ENCODE results near the gene ATG16L1. TPM values are rescaled to one million over a fixed set of nuclear protein-coding genes. Genes with fewer than 3 reads are reported as not detected.

Gene ATG16L1
- total RNA-seq, 2 donors from 2014 or later, result 23.6 to 26.0 TPM

- Mint-ChIP-seq H3K4me1 (ENCODE audit: low read depth) (peaks cover 74% of the 10 kb centered on the region), H3K4me3 (peak overlapping the region; percentile 88 to 94), H3K27ac (peak overlapping the region; percentile 92), H3K9me3 (no peaks in the 10 kb centered on the region), H3K36me3 (ENCODE audit: insufficient read depth in 2 of 2) (peaks cover 0 to 5% of the 10 kb centered on the region in 2 donors), H3K27me3 (ENCODE audit: low read depth) (no peaks in the 10 kb centered on the region)
- ATAC-seq (replicated peaks in 1 of 2) (no peak), DNase-seq (no peak)
Measured at GRCh38 chr2:233252227-233252626, 754 bp downstream of the ATG16L1 start.

- no peaks in the 10 kb centered on the region for H3K27me3 Mint-ChIP-seq (ENCODE audit: low read depth)
- H3K4me1 Mint-ChIP-seq (ENCODE audit: low read depth), result peaks cover 60% of the 10 kb centered on the region
- peak overlapping the region; percentile 13 to 42 for H3K4me3 Mint-ChIP-seq
- peaks cover 6 to 13% of the 10 kb centered on the region in 2 donors for H3K36me3 Mint-ChIP-seq (ENCODE audit: insufficient read depth in 2 of 2)
- DNase-seq (no peak), ATAC-seq (replicated peaks in 1 of 2) (no peak)
- peak overlapping the region; percentile 81 for H3K27ac Mint-ChIP-seq
- no peaks in the 10 kb centered on the region for H3K9me3 Mint-ChIP-seq
Measured at GRCh38 chr2:233255151-233255550, 3.7 kb downstream of the ATG16L1 start.

GRCh38 chr2:233256048-233256447, 4.6 kb downstream of the ATG16L1 start:
- no peak for ATAC-seq (replicated peaks in 1 of 2)
- DNase-seq, result no peak
- Mint-ChIP-seq H3K4me1 (ENCODE audit: low read depth) (peaks cover 57% of the 10 kb centered on the region), H3K27me3 (ENCODE audit: low read depth) (no peaks in the 10 kb centered on the region), H3K36me3 (ENCODE audit: insufficient read depth in 2 of 2) (peaks cover 6 to 12% of the 10 kb centered on the region in 2 donors), H3K9me3 (no peaks in the 10 kb centered on the region), H3K27ac (peak overlapping the region; percentile 81), H3K4me3 (no peak overlapping the region)

GRCh38 chr2:233258211-233258610, 6.7 kb downstream of the ATG16L1 start:
- peaks cover 61% of the 10 kb centered on the region for H3K4me1 Mint-ChIP-seq (ENCODE audit: low read depth)
- H3K36me3 Mint-ChIP-seq (ENCODE audit: insufficient read depth in 2 of 2), result peaks cover 12 to 21% of the 10 kb centered on the region in 2 donors
- no peaks in the 10 kb centered on the region for H3K9me3 Mint-ChIP-seq
- H3K27ac Mint-ChIP-seq, result peak overlapping the region; percentile 68
- no peak overlapping the region for H3K4me3 Mint-ChIP-seq
- ATAC-seq (replicated peaks in 1 of 2), result no peak
- no peaks in the 10 kb centered on the region for H3K27me3 Mint-ChIP-seq (ENCODE audit: low read depth)
- no peak for DNase-seq

GRCh38 chr2:233259730-233260129, 8.3 kb downstream of the ATG16L1 start:
- ATAC-seq (replicated peaks in 1 of 2) (peak in 1 of 2 donors; percentile 40), DNase-seq (no peak)
- H3K4me1 Mint-ChIP-seq (ENCODE audit: low read depth), result peaks cover 49% of the 10 kb centered on the region
- peak overlapping the region; percentile 74 for H3K27ac Mint-ChIP-seq
- no peaks in the 10 kb centered on the region for H3K27me3 Mint-ChIP-seq (ENCODE audit: low read depth)
- no peaks in the 10 kb centered on the region for H3K9me3 Mint-ChIP-seq
- H3K36me3 Mint-ChIP-seq (ENCODE audit: insufficient read depth in 2 of 2), result peaks cover 14 to 22% of the 10 kb centered on the region in 2 donors
- H3K4me3 Mint-ChIP-seq, result peak overlapping the region in 1 of 2 donors; percentile 38

GRCh38 chr2:233260661-233261060, 9.2 kb downstream of the ATG16L1 start:
- peaks cover 41% of the 10 kb centered on the region for H3K4me1 Mint-ChIP-seq (ENCODE audit: low read depth)

GRCh38 chr2:233261819-233262555, 10.5 kb downstream of the ATG16L1 start:
- peaks cover 14 to 27% of the 10 kb centered on the region in 2 donors for H3K36me3 Mint-ChIP-seq (ENCODE audit: insufficient read depth in 2 of 2)
- no peaks in the 10 kb centered on the region for H3K9me3 Mint-ChIP-seq
- peak overlapping the region; percentile 88 for H3K27ac Mint-ChIP-seq
- H3K4me3 Mint-ChIP-seq, result peak overlapping the region in 1 of 2 donors; percentile 5
- peaks cover 47% of the 10 kb centered on the region for H3K4me1 Mint-ChIP-seq (ENCODE audit: low read depth)
- no peak for DNase-seq
- ATAC-seq (replicated peaks in 1 of 2), result peak; percentile 32 to 55
- no peaks in the 10 kb centered on the region for H3K27me3 Mint-ChIP-seq (ENCODE audit: low read depth)

More at GRCh38 chr2:233260661-233261060, 9.2 kb downstream of the ATG16L1 start:
- no peaks in the 10 kb centered on the region for H3K27me3 Mint-ChIP-seq (ENCODE audit: low read depth)
- no peak for ATAC-seq (replicated peaks in 1 of 2)
- peaks cover 14 to 19% of the 10 kb centered on the region in 2 donors for H3K36me3 Mint-ChIP-seq (ENCODE audit: insufficient read depth in 2 of 2)
- DNase-seq, result no peak
- no peak overlapping the region for H3K4me3 Mint-ChIP-seq
- H3K9me3 Mint-ChIP-seq, result no peaks in the 10 kb centered on the region
- peak overlapping the region; percentile 88 for H3K27ac Mint-ChIP-seq

- H3K27ac Mint-ChIP-seq, result peak overlapping the region; percentile 88
- H3K36me3 Mint-ChIP-seq (ENCODE audit: insufficient read depth in 2 of 2), result peaks cover 16 to 27% of the 10 kb centered on the region in 2 donors
- ATAC-seq (replicated peaks in 1 of 2) (no peak), DNase-seq (no peak)
- H3K9me3 Mint-ChIP-seq, result no peaks in the 10 kb centered on the region
- H3K27me3 Mint-ChIP-seq (ENCODE audit: low read depth), result no peaks in the 10 kb centered on the region
- no peak overlapping the region for H3K4me3 Mint-ChIP-seq
- H3K4me1 Mint-ChIP-seq (ENCODE audit: low read depth), result peaks cover 53% of the 10 kb centered on the region
Measured at GRCh38 chr2:233262562-233262961, 11.1 kb downstream of the ATG16L1 start.

GRCh38 chr2:233263045-233263570, 11.6 kb downstream of the ATG16L1 start:
- Mint-ChIP-seq H3K4me3 (no peak overlapping the region), H3K27ac (peak overlapping the region; percentile 88), H3K4me1 (ENCODE audit: low read depth) (peaks cover 56% of the 10 kb centered on the region), H3K9me3 (no peaks in the 10 kb centered on the region), H3K27me3 (ENCODE audit: low read depth) (no peaks in the 10 kb centered on the region), H3K36me3 (ENCODE audit: insufficient read depth in 2 of 2) (peaks cover 19 to 24% of the 10 kb centered on the region in 2 donors)
- ATAC-seq (replicated peaks in 1 of 2) (no peak), DNase-seq (no peak)

- no peak for ATAC-seq (replicated peaks in 1 of 2)
Measured at GRCh38 chr2:233264667-233265066, 13.2 kb downstream of the ATG16L1 start.

GRCh38 chr2:233265899-233266431, 14.5 kb downstream of the ATG16L1 start:
- Mint-ChIP-seq H3K9me3 (no peaks in the 10 kb centered on the region), H3K27ac (peak overlapping the region; percentile 95), H3K27me3 (ENCODE audit: low read depth) (no peaks in the 10 kb centered on the region), H3K4me1 (ENCODE audit: low read depth) (peaks cover 68% of the 10 kb centered on the region), H3K36me3 (ENCODE audit: insufficient read depth in 2 of 2) (peaks cover 17 to 34% of the 10 kb centered on the region in 2 donors), H3K4me3 (no peak overlapping the region)
- DNase-seq, result no peak
- ATAC-seq (replicated peaks in 1 of 2), result no peak

More at GRCh38 chr2:233264667-233265066, 13.2 kb downstream of the ATG16L1 start:
- H3K27me3 Mint-ChIP-seq (ENCODE audit: low read depth), result no peaks in the 10 kb centered on the region
- H3K9me3 Mint-ChIP-seq, result no peaks in the 10 kb centered on the region
- no peak overlapping the region for H3K4me3 Mint-ChIP-seq
- H3K27ac Mint-ChIP-seq, result no peak overlapping the region
- no peak for DNase-seq
- peaks cover 61% of the 10 kb centered on the region for H3K4me1 Mint-ChIP-seq (ENCODE audit: low read depth)
- H3K36me3 Mint-ChIP-seq (ENCODE audit: insufficient read depth in 2 of 2), result peaks cover 17 to 22% of the 10 kb centered on the region in 2 donors

GRCh38 chr2:233266481-233266880, 15.0 kb downstream of the ATG16L1 start:
- H3K4me1 Mint-ChIP-seq (ENCODE audit: low read depth), result peaks cover 64% of the 10 kb centered on the region
- no peaks in the 10 kb centered on the region for H3K27me3 Mint-ChIP-seq (ENCODE audit: low read depth)
- H3K27ac Mint-ChIP-seq, result peak overlapping the region; percentile 95
- peaks cover 18 to 35% of the 10 kb centered on the region in 2 donors for H3K36me3 Mint-ChIP-seq (ENCODE audit: insufficient read depth in 2 of 2)
- H3K9me3 Mint-ChIP-seq, result no peaks in the 10 kb centered on the region
- DNase-seq, result no peak
- no peak for ATAC-seq (replicated peaks in 1 of 2)
- H3K4me3 Mint-ChIP-seq, result peak overlapping the region in 1 of 2 donors; percentile 24

GRCh38 chr2:233267516-233268245, 16.2 kb downstream of the ATG16L1 start:
- peak; percentile 82 for DNase-seq
- no peaks in the 10 kb centered on the region for H3K9me3 Mint-ChIP-seq
- peak; percentile 98 to 99 for ATAC-seq (replicated peaks in 1 of 2)
- H3K4me1 Mint-ChIP-seq (ENCODE audit: low read depth), result peaks cover 63% of the 10 kb centered on the region
- H3K27me3 Mint-ChIP-seq (ENCODE audit: low read depth), result no peaks in the 10 kb centered on the region
- H3K36me3 Mint-ChIP-seq (ENCODE audit: insufficient read depth in 2 of 2), result peaks cover 15 to 36% of the 10 kb centered on the region in 2 donors
- H3K27ac Mint-ChIP-seq, result peak overlapping the region; percentile 99
- peak overlapping the region; percentile 72 to 85 for H3K4me3 Mint-ChIP-seq
